ENCODE measurements around the gene MPHOSPH9.
A peak's percentile ranks its signal among the peaks of the same experiment; 100 is the strongest.

MPHOSPH9 gene, protein sequence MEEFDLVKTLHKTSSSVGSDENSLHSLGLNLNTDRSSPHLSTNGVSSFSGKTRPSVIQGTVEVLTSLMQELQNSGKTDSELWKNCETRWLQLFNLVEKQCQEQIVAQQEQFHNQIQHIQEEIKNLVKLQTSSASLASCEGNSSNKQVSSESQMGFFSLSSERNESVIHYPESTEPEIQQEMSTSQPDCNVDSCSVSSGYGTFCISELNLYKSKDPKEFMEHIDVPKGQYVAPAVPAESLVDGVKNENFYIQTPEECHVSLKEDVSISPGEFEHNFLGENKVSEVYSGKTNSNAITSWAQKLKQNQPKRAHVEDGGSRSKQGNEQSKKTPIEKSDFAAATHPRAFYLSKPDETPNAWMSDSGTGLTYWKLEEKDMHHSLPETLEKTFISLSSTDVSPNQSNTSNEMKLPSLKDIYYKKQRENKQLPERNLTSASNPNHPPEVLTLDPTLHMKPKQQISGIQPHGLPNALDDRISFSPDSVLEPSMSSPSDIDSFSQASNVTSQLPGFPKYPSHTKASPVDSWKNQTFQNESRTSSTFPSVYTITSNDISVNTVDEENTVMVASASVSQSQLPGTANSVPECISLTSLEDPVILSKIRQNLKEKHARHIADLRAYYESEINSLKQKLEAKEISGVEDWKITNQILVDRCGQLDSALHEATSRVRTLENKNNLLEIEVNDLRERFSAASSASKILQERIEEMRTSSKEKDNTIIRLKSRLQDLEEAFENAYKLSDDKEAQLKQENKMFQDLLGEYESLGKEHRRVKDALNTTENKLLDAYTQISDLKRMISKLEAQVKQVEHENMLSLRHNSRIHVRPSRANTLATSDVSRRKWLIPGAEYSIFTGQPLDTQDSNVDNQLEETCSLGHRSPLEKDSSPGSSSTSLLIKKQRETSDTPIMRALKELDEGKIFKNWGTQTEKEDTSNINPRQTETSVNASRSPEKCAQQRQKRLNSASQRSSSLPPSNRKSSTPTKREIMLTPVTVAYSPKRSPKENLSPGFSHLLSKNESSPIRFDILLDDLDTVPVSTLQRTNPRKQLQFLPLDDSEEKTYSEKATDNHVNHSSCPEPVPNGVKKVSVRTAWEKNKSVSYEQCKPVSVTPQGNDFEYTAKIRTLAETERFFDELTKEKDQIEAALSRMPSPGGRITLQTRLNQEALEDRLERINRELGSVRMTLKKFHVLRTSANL

GRCh38 chr12:123232807-123233504 lies at the start of gene MPHOSPH9, which contains the start of gene MTRFR:
Gene MPHOSPH9, minus strand, starts transcription at chr12:123233141. Its CDS starts 2,777 bp downstream, at chr12:123230364.
Gene MTRFR, plus strand, starts transcription at chr12:123233436. Its CDS starts 20,239 bp downstream, at chr12:123253675.
- peak; percentile 100 for DNase-seq (ENCODE audit: low spot score)

DNA sequence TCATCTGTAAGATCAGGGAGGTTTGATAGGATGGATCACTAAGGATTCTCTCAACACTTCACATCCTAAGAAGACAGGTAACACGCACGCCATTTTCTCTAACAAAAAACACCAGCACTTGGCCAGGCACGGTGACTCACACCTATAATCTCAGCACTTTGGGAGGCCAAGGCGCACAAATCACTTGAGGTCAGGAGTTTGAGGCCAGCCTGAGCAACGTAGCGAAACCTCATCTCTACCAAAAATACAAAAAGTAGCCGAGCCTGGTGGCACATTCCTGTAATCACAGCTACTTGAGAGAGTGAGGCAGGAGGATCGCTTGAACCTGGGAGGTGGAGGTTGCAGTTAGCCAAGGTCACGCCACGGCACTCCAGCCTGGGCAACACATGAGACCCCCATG lies 49.2 kb upstream of the MPHOSPH9 start:
- no peak for DNase-seq (ENCODE audit: low spot score)

DNA sequence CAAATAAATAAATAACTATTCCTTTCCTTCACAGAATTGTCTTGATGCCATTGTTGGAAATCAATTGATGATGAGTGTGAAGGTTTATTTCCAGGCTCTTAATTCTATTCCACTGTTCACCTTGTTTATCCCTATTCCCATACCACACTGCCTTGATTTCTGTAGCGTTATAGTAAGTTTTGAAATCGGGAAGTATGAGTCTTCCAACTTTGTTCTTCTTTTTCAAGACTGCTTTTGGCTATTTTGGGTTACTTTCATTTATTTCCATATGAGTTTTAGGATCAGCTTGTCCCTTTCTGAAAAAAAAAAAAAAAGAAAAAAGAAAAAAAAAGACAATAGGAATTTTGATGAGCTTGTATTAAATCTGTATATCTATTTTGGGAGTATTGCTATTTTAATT lies 48.0 kb upstream of the MPHOSPH9 start:
- DNase-seq (ENCODE audit: low spot score): no peak

DNA sequence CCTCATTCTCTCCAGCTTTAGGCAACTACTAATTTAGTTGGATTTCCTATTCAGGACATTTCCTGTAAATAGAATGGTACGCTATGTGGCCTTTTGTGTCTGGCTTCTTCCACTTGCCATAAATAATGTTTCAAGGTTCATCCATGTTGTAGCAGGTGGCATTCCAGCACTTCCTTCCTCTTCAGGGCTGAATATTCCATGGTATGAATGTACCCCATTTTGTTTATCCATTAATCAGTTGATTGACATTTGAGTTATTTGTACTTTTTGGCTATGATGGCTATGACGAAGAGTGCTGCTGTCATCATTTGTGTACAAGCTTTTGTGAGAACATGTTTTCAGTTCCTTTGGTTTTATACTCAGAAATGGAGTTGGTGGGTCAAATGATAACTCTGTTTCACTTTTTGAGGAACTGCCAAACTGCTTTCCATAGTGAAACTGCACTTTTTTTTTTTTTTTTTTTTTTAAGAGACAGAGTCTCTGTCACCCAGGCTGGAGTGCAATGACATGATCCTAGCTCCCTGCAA lies 45.2 kb upstream of the MPHOSPH9 start:
- DNase-seq (ENCODE audit: low spot score): peak; percentile 74

- DNase-seq (ENCODE audit: low spot score): no peak
Observed at GRCh38 chr12:123273166-123273565, 40.2 kb upstream of the MPHOSPH9 start.

DNA sequence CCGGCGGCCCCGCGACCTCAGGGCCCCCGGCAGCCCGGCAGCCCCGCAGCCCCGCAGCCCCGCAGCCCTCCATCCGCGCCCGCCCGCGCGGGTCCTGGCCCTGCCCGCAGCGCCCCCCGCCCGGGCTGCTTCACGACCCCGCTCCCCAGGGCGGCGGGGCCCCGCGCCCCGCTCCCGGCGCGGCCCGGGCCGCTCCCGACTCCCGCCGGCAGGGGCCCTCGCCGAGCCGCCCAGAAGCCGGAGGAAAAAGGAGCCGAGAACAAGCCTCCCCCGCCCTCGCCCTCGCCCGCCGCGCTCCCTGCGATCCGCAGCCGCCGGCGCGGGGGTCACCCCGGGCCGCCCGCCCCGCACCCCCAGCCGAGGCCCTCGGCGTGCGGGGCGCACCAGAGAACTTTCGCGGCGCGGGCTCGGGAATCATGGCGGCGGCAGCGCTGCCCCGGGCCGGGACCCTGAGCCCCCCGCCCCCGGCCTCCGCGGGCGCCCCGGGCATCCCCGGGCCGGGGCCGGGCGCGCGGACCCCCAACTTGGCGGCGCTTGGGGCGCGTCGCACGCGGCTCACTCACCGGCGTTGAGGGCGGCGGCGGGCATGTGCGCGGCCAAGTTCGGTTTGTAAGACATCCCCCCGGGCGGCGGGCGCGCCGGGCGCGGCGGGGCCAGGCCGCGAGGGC lies 38.2 kb upstream of the MPHOSPH9 start:
- DNase-seq (ENCODE audit: low spot score): peak; percentile 73

GRCh38 chr12:123270214-123271000 lies 37.5 kb upstream of the MPHOSPH9 start:
- DNase-seq (ENCODE audit: low spot score): peak; percentile 22

DNA sequence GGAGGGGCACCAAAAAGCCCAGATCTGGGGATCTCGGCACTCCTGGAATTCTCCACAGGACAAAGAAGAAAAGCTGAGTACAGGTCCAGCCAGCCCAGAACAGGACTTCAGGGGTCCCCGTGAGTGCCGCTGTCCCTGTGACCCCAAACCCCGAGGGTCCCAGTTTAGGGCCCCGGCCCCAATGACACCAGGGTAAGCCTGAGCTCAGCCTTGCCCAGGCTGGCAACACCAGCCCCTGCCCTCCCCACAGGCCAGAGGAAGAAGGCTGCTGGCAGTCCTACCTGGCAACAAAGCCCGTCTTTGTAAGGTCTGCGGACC lies 36.9 kb upstream of the MPHOSPH9 start:
- no peak for DNase-seq (ENCODE audit: low spot score)

DNA sequence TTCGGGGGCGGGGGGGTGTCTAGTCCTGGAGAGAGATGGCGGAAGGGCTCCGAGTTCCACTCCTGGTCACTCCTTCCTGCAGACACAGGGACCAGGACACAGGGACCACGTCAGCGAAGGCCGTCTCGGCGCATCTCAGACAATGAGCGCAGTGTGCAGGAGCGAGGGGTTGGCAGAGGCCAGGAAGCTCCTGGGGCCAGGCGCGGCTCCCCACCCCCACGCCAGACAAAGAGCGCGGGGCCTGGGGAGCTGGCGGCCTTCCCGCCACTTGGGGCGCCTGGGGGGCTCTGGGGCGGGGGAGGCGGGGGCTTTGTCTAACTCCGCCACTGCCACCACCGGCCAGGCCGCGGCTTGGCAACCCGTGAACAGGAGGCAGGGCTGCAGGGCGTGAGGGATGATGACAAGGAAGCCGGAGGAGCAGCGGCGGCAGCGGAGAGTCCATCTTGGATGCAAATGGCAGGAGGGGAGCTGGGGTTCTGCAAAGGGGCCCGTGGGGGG lies 36.5 kb upstream of the MPHOSPH9 start:
- DNase-seq (ENCODE audit: low spot score): peak; percentile 25

DNA sequence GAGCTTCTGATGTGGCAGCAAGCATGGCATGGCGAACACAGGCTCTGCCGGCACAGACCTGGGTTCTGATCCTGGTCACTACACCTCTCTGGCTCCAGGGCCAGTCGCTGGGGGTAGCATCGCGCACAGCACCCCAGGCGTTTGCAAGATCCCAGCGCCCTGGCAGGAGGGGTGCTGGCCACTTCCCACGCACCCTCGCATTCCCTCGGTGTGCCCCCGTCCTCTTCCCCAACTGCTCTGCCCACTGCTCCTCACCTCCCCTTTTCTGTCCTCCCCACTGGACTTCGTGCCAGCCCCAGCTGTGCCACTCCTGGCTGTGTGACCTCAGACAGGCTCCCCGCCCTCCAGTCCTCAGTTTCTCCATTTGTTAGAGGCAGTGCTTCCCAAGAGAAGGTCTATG lies 35.9 kb upstream of the MPHOSPH9 start:
- DNase-seq (ENCODE audit: low spot score): no peak

GRCh38 chr12:123267991-123268843 lies 35.3 kb upstream of the MPHOSPH9 start:
- DNase-seq (ENCODE audit: low spot score): no peak

GRCh38 chr12:123267335-123267920 lies 34.5 kb upstream of the MPHOSPH9 start:
- DNase-seq (ENCODE audit: low spot score): no peak

DNA sequence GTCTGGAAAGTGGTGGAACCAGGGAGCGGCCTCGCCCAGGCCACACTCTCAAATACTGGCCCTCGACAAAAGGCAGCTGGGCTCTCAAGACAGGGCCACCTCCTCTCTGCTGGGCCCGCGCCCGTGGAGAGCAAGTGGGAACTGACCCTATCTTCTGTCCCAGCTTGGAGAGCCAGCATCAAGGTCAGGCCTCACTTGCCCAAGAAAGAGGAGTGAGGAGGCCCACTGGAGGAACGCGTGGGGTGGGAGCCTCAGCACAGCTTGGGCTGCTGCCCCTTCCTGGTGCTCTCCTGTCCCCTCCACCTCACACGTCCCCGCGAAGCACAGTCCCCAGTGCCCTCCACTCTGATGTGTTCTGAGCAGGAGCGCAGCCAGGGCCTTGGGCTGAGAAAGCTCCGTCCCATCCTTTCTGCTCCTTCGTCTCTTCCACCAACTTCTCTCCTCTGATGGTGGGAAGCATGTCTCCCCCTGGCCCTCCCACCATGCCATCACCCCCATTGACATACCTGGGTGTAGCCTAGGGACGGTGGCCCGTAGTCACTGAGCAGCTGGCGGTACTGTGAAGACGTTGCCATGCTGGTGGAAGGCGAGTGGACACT lies 33.8 kb upstream of the MPHOSPH9 start:
- no peak for DNase-seq (ENCODE audit: low spot score)

DNA sequence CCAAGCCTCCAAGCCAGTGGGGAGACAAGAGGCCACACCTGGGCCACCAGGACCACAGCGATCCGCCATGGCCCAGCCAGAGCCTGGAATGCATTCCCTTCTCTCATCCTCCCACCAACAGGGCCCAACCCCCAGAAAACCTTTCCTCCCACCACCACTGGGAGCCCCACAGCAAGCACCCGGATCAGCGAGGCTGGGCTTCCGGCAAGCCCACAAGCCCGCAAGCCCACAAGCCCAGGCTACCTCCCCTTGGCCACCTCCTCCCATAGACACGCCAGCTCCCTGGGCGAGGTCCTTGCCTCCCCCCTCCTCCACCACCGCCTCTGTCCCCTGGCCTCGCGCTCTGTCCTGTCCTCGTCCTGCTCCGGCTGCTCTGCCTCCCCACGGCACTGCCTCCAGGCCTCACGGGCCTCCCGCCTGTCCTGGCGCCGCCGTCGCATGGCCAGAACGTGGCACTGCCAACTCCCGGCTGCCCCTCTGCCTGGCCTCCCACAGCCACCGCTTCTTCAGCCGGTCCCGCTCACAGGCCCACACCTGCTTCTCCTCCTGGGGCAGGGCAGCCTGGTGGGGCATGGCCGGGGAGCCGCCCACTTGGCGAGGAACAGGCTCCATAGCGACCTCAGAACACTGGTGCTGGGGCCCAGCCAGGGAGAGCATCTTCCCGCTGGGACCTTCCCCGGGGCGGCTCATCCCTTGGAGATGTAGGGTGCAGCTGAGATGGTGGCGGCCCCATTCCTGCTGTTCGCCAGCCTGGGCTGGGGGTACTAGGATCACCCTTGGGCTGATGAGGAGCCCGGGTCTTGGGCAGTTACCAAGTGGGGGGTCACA lies 33.1 kb upstream of the MPHOSPH9 start:
- no peak for DNase-seq (ENCODE audit: low spot score)

- no peak for DNase-seq (ENCODE audit: low spot score)
Observed at GRCh38 chr12:123264642-123265041, 31.7 kb upstream of the MPHOSPH9 start.

DNA sequence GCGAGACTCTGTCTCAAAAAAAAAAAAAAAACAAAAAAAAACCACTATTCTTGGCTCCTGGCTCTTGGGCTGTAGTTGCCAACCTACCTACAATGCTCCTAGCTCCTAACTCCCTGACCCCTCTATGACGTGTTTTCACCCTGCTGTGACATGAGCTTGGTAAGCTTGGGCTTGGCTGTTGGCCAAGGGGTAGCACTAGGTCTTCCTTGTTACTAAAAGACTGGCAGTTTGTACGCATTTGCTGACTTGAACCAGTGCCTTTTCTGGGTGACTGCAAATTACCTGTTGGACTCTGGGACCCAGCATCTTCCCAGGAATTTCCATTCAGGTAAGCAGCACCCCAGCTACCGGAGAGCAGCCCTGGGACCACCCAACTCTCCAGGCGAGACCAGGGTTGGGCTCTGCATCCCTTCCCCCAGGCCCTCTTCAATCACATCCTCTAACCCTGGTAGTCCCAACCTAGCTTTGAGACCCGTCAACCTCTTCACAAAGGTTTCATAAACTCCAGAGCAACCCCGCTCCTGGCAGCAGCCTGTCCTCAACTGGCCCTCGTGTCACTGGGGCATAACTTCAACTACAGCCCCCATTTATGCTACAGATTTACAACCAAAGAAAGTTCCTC lies 30.4 kb upstream of the MPHOSPH9 start:
- no peak for DNase-seq (ENCODE audit: low spot score)

DNA sequence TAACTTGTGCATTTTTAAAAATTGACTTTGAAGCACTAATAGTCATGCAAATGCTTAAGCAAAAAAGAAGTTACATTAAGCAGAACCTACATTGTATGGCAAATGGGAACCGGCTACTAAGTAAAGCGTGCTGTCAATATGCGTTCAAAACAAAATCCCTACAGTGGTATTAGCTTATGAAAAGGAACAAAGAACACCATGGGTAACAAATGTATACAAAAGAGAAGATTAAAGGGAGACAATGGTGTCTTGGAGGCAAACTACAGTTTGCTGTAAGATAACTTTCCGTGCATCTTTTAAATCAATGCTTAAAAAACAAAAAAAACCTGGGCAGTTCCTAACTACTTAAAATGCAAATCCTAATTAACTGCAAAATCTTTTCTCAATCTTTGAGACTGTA lies 28.3 kb upstream of the MPHOSPH9 start:
- DNase-seq (ENCODE audit: low spot score): no peak

Data from activated CD4-positive, alpha-beta T cell treated with anti-CD3 and anti-CD28 coated beads, Interleukin-2, Interleukin-4, amounts not matched to agents 100 ng/mL and 50 ng/mL, durations not matched to agents 16 hours and 8 hours (primary cell).